ENCODE results near the gene PRICKLE2.

- TF ChIP-seq CTCF (IDR thresholded peaks at IDR 0.05) (no peak), ZFX (IDR thresholded peaks at IDR 0.05; ENCODE audit: borderline replicate concordance) (no peak)
These were observed 10.2 kb downstream of the PRICKLE2 start for GRCh38 chr3:64215103-64215502.
